ENCODE results near the gene TRIM44. TPM values are rescaled to one million over a fixed set of nuclear protein-coding genes. Genes with fewer than 3 reads are reported as not detected.

The TRIM44 gene
- total RNA-seq, 1 experiment from 2014 or later, result 191 TPM

DNA sequence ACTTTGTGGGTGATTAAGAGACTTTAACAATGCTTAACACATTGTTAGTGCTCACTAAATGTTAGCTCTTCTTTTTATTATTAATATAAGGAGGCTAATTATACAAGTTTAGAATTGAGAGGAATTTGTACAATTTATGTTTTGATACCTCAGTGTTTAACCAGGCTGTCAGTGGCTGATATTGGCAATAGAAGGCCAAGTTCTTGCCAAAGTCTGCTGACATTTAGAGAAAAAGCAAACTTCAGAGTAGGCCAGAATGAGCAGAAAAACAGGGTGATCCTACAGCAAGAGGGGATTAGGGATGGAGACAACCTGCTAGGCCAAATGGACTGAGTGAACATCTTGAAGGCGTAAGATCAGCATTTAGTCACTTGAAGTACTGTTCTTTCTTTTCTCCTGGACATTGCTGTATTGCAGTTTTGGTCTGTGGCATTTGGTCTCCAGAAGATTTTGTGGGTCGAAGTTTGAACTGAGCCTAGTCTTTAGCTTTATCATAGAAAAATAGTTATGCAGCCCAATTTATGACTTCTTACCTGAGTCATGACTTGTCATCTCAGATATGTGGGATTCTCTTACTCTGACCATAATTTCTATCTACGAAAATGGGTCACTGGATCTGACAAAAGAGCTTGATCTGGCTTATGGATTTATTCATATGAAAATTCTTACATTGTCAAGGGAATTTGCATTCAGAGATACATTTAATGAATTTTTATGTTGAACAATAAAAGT, 9.0 kb downstream of the TRIM44 start:
- peaks cover 10% of the 10 kb centered on the region for H3K4me1 ChIP-seq (ENCODE audit: insufficient read depth, low read length, poor library complexity, severe bottlenecking)
- intact Hi-C loops (cut with micrococcal nuclease; ENCODE audit: unreplicated experiment), result no loop called here
- no TSS peak for BruUV-seq (replicated peaks)
- peaks cover 16% of the 10 kb centered on the region for H3K36me3 ChIP-seq (ENCODE audit: insufficient read depth, low read length, poor library complexity, severe bottlenecking)
- TF ChIP-seq, protein P1, sequence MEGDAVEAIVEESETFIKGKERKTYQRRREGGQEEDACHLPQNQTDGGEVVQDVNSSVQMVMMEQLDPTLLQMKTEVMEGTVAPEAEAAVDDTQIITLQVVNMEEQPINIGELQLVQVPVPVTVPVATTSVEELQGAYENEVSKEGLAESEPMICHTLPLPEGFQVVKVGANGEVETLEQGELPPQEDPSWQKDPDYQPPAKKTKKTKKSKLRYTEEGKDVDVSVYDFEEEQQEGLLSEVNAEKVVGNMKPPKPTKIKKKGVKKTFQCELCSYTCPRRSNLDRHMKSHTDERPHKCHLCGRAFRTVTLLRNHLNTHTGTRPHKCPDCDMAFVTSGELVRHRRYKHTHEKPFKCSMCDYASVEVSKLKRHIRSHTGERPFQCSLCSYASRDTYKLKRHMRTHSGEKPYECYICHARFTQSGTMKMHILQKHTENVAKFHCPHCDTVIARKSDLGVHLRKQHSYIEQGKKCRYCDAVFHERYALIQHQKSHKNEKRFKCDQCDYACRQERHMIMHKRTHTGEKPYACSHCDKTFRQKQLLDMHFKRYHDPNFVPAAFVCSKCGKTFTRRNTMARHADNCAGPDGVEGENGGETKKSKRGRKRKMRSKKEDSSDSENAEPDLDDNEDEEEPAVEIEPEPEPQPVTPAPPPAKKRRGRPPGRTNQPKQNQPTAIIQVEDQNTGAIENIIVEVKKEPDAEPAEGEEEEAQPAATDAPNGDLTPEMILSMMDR (conservative IDR thresholded peaks at IDR 0.05; ENCODE audit: low read depth, low read length), result no peak
- no peak for TF ChIP-seq EZH2 (IDR thresholded peaks at IDR 0.05; ENCODE audit: borderline replicate concordance, low read depth, low read length, poor library complexity, severe bottlenecking)
- CTCF ChIA-PET, result no interaction called here
- no peak overlapping the region for H3K4me3 ChIP-seq (ENCODE audit: low read depth, low read length, poor library complexity, severe bottlenecking)
- POLR2A ChIA-PET (ENCODE audit: low non-redundant PET), result no interaction called here
- no peak overlapping the region for H3K27ac ChIP-seq (ENCODE audit: low read depth, low read length, poor library complexity, severe bottlenecking)
- no peak for DNase-seq (ENCODE audit: low spot score)
- H3K27me3 ChIP-seq (replicated peaks; ENCODE audit: insufficient read depth, low read depth, low read length, poor library complexity), result no peaks in the 10 kb centered on the region
- peaks cover 11% of the 10 kb centered on the region for H3K9me3 ChIP-seq (ENCODE audit: low read depth, low read length, poor library complexity, severe bottlenecking)

DNA sequence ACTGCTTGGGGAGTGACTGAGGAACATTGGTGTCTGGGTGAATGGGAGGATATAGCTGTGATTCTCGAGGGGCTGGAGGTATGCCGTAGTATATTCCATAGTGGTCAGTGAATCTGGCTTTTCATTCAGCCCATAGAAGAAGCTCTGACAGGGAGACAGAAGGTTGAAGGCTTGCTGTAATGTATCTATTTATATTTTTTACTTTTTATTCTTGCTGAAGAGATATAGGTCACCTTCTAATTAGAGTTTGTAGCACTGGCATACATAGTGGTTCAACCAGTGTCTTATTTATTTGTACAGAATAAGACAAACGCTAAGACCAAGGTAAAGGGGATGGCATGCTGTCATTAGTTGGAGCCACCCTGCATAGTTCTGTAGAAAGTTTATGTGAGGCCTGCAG, 10.0 kb downstream of the TRIM44 start:
- TF ChIP-seq, protein P1 (conservative IDR thresholded peaks at IDR 0.05; ENCODE audit: low read depth, low read length), result no peak
- BruUV-seq (replicated peaks), result no TSS peak
- Histone ChIP-seq H3K9me3 (ENCODE audit: low read depth, low read length, poor library complexity, severe bottlenecking) (peaks cover under 1% of the 10 kb centered on the region), H3K27ac (ENCODE audit: low read depth, low read length, poor library complexity, severe bottlenecking) (no peak overlapping the region), H3K4me3 (ENCODE audit: low read depth, low read length, poor library complexity, severe bottlenecking) (no peak overlapping the region), H3K36me3 (ENCODE audit: insufficient read depth, low read length, poor library complexity, severe bottlenecking) (peaks cover 7% of the 10 kb centered on the region), H3K27me3 (replicated peaks; ENCODE audit: insufficient read depth, low read depth, low read length, poor library complexity) (no peaks in the 10 kb centered on the region), H3K4me1 (ENCODE audit: insufficient read depth, low read length, poor library complexity, severe bottlenecking) (peaks cover 12% of the 10 kb centered on the region)
- ChIA-PET CTCF (no interaction called here), POLR2A (ENCODE audit: low non-redundant PET) (interaction anchor here (0.5 kb wide), 1 partner anchor 202 kb away, joined by 4 read pairs; no protein-coding TSS in a partner anchor)
- no peak for DNase-seq (ENCODE audit: low spot score)
- intact Hi-C loops (cut with micrococcal nuclease; ENCODE audit: unreplicated experiment), result no loop called here

DNA sequence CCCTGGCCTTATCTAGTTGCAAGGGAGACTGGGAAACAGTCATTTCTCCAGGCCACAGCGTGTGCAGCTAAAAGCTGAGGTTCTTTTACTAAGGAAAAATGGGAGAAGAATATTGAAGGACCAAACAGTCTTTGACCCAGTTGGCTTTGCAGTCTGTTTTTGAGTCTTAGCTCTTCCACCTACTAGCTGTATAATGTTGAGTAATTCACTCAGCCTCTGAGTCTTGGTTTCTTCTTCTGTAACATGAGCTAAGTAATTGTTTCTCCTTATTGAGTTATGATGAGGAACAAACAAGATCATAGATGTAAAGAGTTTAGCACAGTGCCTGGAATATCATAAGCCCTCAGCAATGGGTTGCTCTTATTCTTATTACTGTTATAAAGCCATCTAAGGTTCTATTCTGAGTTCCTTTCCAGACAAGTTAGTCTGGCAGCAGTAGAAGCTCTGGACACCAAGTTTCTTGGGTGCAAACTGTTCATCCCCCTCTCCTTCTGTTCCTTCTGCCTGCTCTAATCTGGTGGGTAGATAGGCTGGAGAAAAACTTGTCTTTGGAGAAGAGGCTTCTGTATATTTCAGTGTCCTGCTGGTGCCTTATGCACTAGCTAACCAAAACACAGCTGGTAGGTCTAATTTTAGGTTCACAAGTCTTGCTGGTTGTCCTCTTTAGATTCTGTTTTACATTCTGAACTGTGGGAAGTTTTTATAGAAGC, 13.5 kb downstream of the TRIM44 start:
- CTCF ChIA-PET, result interaction anchor here (0.5 to 0.6 kb wide), 2 partner anchors 11 to 1038 kb away, joined by 3 to 4 read pairs; no protein-coding TSS in a partner anchor
- BruUV-seq (replicated peaks), result no TSS peak
- TF ChIP-seq, protein P1 (conservative IDR thresholded peaks at IDR 0.05; ENCODE audit: low read depth, low read length), result no peak
- no peak for TF ChIP-seq EZH2 (IDR thresholded peaks at IDR 0.05; ENCODE audit: borderline replicate concordance, low read depth, low read length, poor library complexity, severe bottlenecking)
- Histone ChIP-seq H3K36me3 (ENCODE audit: insufficient read depth, low read length, poor library complexity, severe bottlenecking) (no peaks in the 10 kb centered on the region), H3K9me3 (ENCODE audit: low read depth, low read length, poor library complexity, severe bottlenecking) (no peaks in the 10 kb centered on the region), H3K4me3 (ENCODE audit: low read depth, low read length, poor library complexity, severe bottlenecking) (no peak overlapping the region), H3K27ac (ENCODE audit: low read depth, low read length, poor library complexity, severe bottlenecking) (no peak overlapping the region), H3K4me1 (ENCODE audit: insufficient read depth, low read length, poor library complexity, severe bottlenecking) (peaks cover 12% of the 10 kb centered on the region), H3K27me3 (replicated peaks; ENCODE audit: insufficient read depth, low read depth, low read length, poor library complexity) (no peaks in the 10 kb centered on the region)
- DNase-seq (ENCODE audit: low spot score), result no peak
- POLR2A ChIA-PET (ENCODE audit: low non-redundant PET), result interaction anchor here (0.5 kb wide), 1 partner anchor 45 kb away, joined by 6 read pairs; no protein-coding TSS in a partner anchor
- intact Hi-C loops (cut with micrococcal nuclease; ENCODE audit: unreplicated experiment), result no loop called here
